Measurements from ENCODE around the gene DEXI. TPM values are rescaled to one million over a fixed set of nuclear protein-coding genes. Genes with fewer than 3 reads are reported as not detected.
"Not testable (repeated sequence)": the region's sequence is repeated elsewhere in the genome, so short reads cannot be mapped to it uniquely, and the experiment has no call there.

DEXI gene
- total RNA-seq, 3 donors from 2014 or later = 27.0 to 30.2 (median 29.5) TPM

- ATAC-seq (no peak), DNase-seq (no peak)
- no peak overlapping the region for H3K4me3 Mint-ChIP-seq
- no peaks in the 10 kb centered on the region for H3K27me3 Mint-ChIP-seq (ENCODE audit: low read depth)
- peaks cover 57% of the 10 kb centered on the region for H3K4me1 Mint-ChIP-seq (ENCODE audit: low read depth)
- no peaks in the 10 kb centered on the region for H3K9me3 Mint-ChIP-seq
- peaks cover 36% of the 10 kb centered on the region for H3K36me3 Mint-ChIP-seq (ENCODE audit: insufficient read depth)
Measured at GRCh38 chr16:10961231-10961630, 19.0 kb upstream of the DEXI start.

GRCh38 chr16:10959161-10959560 is 16.9 kb upstream of the DEXI start:
- no peak overlapping the region for H3K4me3 Mint-ChIP-seq

DNA sequence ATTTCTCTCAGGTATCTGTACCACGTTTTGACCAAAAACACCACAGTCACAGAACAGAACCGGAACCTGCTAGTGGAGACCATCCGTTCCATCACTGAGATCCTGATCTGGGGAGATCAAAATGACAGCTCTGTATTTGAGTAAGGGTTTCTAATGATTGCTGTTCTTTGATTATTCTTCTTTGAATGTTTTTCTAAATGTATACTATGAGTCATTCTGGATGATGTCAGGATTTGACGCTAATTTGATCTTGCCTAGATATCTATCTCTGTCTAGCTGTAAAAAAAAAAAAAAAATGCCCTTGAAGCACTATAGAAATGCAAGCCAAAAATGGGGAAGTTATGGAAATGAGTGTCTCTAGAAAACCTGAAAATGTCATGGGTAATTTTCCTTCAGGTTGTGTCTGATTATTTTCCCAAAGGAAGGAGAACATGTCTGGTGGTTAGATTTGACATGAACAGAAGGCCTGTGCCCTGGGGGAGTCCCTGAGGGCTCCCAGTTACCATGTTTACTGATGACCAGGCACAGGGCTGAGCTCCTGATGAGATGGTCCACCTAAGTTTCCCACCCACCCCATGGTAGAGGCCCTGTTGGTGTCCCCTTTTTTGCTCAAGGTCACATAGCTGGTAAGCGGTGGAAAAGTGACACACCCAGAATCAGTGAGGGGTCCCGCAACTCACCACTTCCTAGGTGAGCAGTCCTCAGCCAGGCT is 15.7 kb upstream of the DEXI start:
- Mint-ChIP-seq H3K27me3 (ENCODE audit: low read depth) (no peaks in the 10 kb centered on the region), H3K9me3 (no peaks in the 10 kb centered on the region), H3K4me3 (peak overlapping the region; percentile 2), H3K36me3 (ENCODE audit: insufficient read depth) (peaks cover 19% of the 10 kb centered on the region), H3K4me1 (ENCODE audit: low read depth) (peaks cover 52% of the 10 kb centered on the region)
- ATAC-seq (peak; percentile 70 to 86), DNase-seq (no peak)

More at GRCh38 chr16:10959161-10959560, 16.9 kb upstream of the DEXI start:
- Mint-ChIP-seq H3K4me1 (ENCODE audit: low read depth) (peaks cover 54% of the 10 kb centered on the region), H3K9me3 (no peaks in the 10 kb centered on the region), H3K27me3 (ENCODE audit: low read depth) (no peaks in the 10 kb centered on the region), H3K36me3 (ENCODE audit: insufficient read depth) (peaks cover 26% of the 10 kb centered on the region)
- ATAC-seq (no peak), DNase-seq (no peak)

DNA sequence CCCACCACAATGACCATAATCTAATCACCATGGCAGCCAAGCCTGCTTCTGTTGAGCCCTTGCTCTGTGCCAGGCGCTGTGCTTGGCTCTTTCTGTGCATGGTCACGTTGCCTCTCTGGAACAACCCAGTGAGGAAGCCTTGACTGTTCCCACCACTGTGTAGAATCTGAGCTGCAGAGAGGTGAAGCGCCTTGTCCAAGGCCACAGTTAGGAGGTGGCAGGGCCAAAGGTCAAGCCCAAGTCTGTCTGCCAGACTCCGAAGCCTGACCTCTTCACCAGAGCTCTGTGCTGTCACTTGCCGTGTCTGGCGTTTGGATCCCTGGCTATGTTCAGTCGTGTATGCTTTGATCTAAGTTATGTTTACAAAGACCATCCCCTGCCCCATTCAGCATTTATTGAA is 12.6 kb upstream of the DEXI start:
- H3K4me1 Mint-ChIP-seq (ENCODE audit: low read depth) = peaks cover 51% of the 10 kb centered on the region
- H3K27me3 Mint-ChIP-seq (ENCODE audit: low read depth) = no peaks in the 10 kb centered on the region
- no peak for ATAC-seq
- DNase-seq = no peak
- no peaks in the 10 kb centered on the region for H3K9me3 Mint-ChIP-seq
- peaks cover 8% of the 10 kb centered on the region for H3K36me3 Mint-ChIP-seq (ENCODE audit: insufficient read depth)
- H3K4me3 Mint-ChIP-seq = no peak overlapping the region

DNA sequence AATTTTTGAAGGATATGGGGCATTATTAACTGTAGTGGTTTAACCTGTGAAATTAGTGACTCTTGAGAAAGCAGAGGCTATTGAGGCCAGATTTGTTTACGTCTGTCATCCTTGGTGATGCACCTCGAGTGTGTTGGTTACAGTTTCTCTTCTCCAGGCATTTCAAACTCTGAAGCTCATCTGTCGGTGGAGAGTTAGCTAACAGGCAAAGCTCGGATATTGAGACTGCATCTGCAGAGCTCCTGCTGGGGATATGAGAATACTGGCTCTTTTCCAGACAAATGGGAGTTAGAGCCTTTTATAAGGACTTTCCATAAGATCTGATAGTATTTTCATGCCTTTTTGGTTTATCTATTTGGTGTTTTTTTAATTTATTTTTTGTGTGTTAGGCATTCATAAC is 8.8 kb upstream of the DEXI start:
- DNase-seq (no peak), ATAC-seq (no peak)
- no peak overlapping the region for H3K4me3 Mint-ChIP-seq
- H3K36me3 Mint-ChIP-seq (ENCODE audit: insufficient read depth) = peaks cover 3% of the 10 kb centered on the region
- H3K4me1 Mint-ChIP-seq (ENCODE audit: low read depth) = peaks cover 55% of the 10 kb centered on the region
- H3K9me3 Mint-ChIP-seq = no peaks in the 10 kb centered on the region
- no peaks in the 10 kb centered on the region for H3K27me3 Mint-ChIP-seq (ENCODE audit: low read depth)

- Mint-ChIP-seq H3K27me3 (ENCODE audit: low read depth) (no peaks in the 10 kb centered on the region), H3K4me3 (no peak overlapping the region), H3K9me3 (no peaks in the 10 kb centered on the region), H3K36me3 (ENCODE audit: insufficient read depth) (peaks cover 3% of the 10 kb centered on the region), H3K4me1 (ENCODE audit: low read depth) (peaks cover 57% of the 10 kb centered on the region)
- DNase-seq (no peak), ATAC-seq (no peak)
Measured at GRCh38 chr16:10950393-10950792, 8.1 kb upstream of the DEXI start.

DNA sequence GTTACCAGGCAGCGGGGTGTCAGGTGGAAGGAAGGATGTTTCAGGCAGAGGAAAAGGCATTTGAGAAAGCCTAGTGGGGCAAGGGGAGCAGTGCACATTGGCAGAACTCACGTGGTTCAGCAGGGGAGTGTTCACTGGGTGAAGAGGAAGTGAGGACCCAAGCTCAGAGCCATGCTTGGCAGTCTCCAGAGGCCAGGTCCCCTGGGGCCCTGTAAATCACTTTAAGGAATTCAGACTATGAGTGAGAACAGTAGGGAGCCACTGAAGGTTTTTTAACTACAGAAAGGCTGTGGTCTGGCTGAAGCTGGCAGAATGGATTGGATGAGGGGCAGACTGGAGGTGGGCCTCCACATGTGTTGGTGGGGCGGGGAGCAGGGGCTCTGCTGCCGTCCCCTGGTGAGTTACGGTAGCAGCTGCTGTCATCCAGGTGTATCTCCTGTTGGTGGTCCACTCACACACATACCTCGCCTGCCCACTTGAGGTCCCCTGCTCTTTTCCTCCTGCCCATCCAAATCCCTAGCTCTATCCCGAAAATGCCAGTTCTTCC is 7.2 kb upstream of the DEXI start:
- Mint-ChIP-seq H3K36me3 (ENCODE audit: insufficient read depth) (peaks cover 3% of the 10 kb centered on the region), H3K9me3 (no peaks in the 10 kb centered on the region), H3K4me3 (no peak overlapping the region), H3K27me3 (ENCODE audit: low read depth) (no peaks in the 10 kb centered on the region), H3K4me1 (ENCODE audit: low read depth) (peaks cover 55% of the 10 kb centered on the region)
- no peak for DNase-seq
- peak; percentile 46 to 66 for ATAC-seq

DNA sequence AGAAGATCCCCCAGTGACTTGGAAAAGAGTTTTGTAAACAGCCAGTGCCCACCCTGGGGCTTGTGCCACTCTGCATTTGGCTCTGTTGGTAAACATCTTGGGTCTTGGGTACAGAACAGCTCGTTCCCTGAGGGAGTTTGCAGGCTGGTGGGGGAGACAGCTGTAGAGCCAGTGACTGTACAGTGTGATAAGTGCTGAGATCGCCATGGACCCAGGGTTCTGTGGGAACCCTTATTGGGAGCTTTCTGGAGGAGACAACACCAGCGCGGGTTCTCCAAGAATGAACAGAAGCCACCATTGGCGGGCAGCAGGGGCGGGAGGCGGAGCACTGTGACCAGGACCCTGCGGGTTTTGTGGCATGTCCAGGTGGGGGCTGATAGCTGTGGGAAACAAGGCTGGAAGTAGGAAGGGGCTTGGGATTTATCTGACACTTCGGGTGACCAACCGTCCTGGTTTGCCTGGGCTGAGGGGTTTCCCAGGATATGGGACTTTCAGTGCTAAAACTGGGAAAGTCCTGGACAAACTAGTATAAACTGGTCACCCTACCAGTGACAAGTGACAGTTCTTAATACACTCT is 5.0 kb upstream of the DEXI start:
- no peak for DNase-seq

GRCh38 chr16:10946308-10946707 is 4.0 kb upstream of the DEXI start:
- DNase-seq = no peak
- H3K4me3 Mint-ChIP-seq = peak overlapping the region; percentile 91
- H3K36me3 Mint-ChIP-seq (ENCODE audit: insufficient read depth) = peaks cover 3% of the 10 kb centered on the region
- peaks cover 61% of the 10 kb centered on the region for H3K4me1 Mint-ChIP-seq (ENCODE audit: low read depth)
- no peaks in the 10 kb centered on the region for H3K27me3 Mint-ChIP-seq (ENCODE audit: low read depth)
- ATAC-seq = no peak
- no peaks in the 10 kb centered on the region for H3K9me3 Mint-ChIP-seq

More for the DNA sequence above, 5.0 kb upstream of the DEXI start:
- H3K4me1 Mint-ChIP-seq (ENCODE audit: low read depth) = peaks cover 61% of the 10 kb centered on the region
- H3K27me3 Mint-ChIP-seq (ENCODE audit: low read depth) = no peaks in the 10 kb centered on the region
- H3K9me3 Mint-ChIP-seq = no peaks in the 10 kb centered on the region
- no peak for ATAC-seq
- H3K36me3 Mint-ChIP-seq (ENCODE audit: insufficient read depth) = peaks cover 3% of the 10 kb centered on the region
- no peak overlapping the region for H3K4me3 Mint-ChIP-seq

GRCh38 chr16:10945065-10945787 is 3.0 kb upstream of the DEXI start:
- H3K36me3 Mint-ChIP-seq (ENCODE audit: insufficient read depth) = peaks cover 3% of the 10 kb centered on the region
- H3K27me3 Mint-ChIP-seq (ENCODE audit: low read depth) = no peaks in the 10 kb centered on the region
- H3K9me3 Mint-ChIP-seq = no peaks in the 10 kb centered on the region
- H3K4me1 Mint-ChIP-seq (ENCODE audit: low read depth) = peaks cover 65% of the 10 kb centered on the region
- peak overlapping the region; percentile 91 for H3K4me3 Mint-ChIP-seq
- no peak for ATAC-seq
- no peak for DNase-seq

- DNase-seq = peak; percentile 92
- Mint-ChIP-seq H3K4me1 (ENCODE audit: low read depth) (peaks cover 65% of the 10 kb centered on the region), H3K36me3 (ENCODE audit: insufficient read depth) (peaks cover 6% of the 10 kb centered on the region), H3K27me3 (ENCODE audit: low read depth) (no peaks in the 10 kb centered on the region), H3K9me3 (no peaks in the 10 kb centered on the region), H3K4me3 (peak within 1 kb of the TSS; percentile 91)
- ATAC-seq = peak; percentile 75 to 78
Measured at GRCh38 chr16:10944249-10945064, 2.2 kb upstream of the DEXI start, which contains the start of gene CLEC16A. Gene CLEC16A, plus strand, starts transcription at chr16:10944564. Its CDS starts 154 bp downstream, at chr16:10944718.

DNA sequence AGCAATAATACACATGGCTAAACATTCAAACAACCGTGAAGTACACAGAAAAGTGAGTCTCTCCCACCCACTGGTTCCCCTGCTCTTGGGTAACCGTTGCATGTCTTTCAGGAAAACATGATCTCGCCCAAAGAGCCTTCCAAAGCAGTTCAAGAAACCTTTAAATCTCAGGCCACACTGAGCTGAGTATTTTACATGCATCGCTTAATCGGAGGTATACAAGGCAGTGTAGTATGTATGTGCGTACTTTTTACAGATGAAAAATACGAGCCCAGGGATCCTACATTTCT is 741 bp upstream of the DEXI start:
- no peak for DNase-seq

GRCh38 chr16:10941935-10942351 is 325 bp downstream of the DEXI start:
- ATAC-seq = peak; percentile 4 to 11
- not testable (repeated sequence) for H3K9me3 Mint-ChIP-seq; H3K27me3 Mint-ChIP-seq (ENCODE audit: low read depth); DNase-seq
- H3K36me3 Mint-ChIP-seq (ENCODE audit: insufficient read depth) = peaks cover 14% of the 10 kb centered on the region
- peaks cover 75% of the 10 kb centered on the region for H3K4me1 Mint-ChIP-seq (ENCODE audit: low read depth)
- H3K4me3 Mint-ChIP-seq = peak overlapping the region; percentile 97

More for the DNA sequence above, 741 bp upstream of the DEXI start:
- ATAC-seq = no peak
- peak overlapping the region; percentile 76 for H3K4me3 Mint-ChIP-seq
- H3K4me1 Mint-ChIP-seq (ENCODE audit: low read depth) = peaks cover 70% of the 10 kb centered on the region
- H3K27me3 Mint-ChIP-seq (ENCODE audit: low read depth) = no peaks in the 10 kb centered on the region
- peaks cover 15% of the 10 kb centered on the region for H3K36me3 Mint-ChIP-seq (ENCODE audit: insufficient read depth)
- H3K9me3 Mint-ChIP-seq = no peaks in the 10 kb centered on the region

Measured in activated T-cell treated with anti-CD3 and anti-CD28 coated beads, Interleukin-2, amount 50 U/mL, for 4 hours (primary cell).